SK-N-SH treated with all-trans-retinoic acid at 6 μM for 48 hours (cell line): ENCODE results near the gene CABLES1.

ENCODE experiments used
- ATAC-seq: fragments of 200-7000 bp; cut with Tn5 transposase; 3 replicates; pipeline ENCODE4 v1.9.1; 2020; ENCODE audit warnings: mild to moderate bottlenecking, moderate library complexity
- ARNTL ChIP-seq: fragments of 450-650 bp; formaldehyde crosslinking; IDR thresholded peaks from 2 replicates; pipeline ENCODE4 v1.5.0; 2020; ENCODE audit warnings: low read depth, mild to moderate bottlenecking, moderate library complexity, borderline replicate concordance
- CSDC2 ChIP-seq: fragments of 250-450 bp; sonication (Bioruptor Pico); IDR thresholded peaks from 2 replicates; pipeline ENCODE4 v1.5.0; 2020; ENCODE audit warnings: mild to moderate bottlenecking, moderate library complexity
- ESRRG ChIP-seq: fragments of 250-450 bp; sonication (Bioruptor Pico); IDR thresholded peaks from 2 replicates; pipeline ENCODE4 v1.6.1; 2021; ENCODE audit warnings: mild to moderate bottlenecking
- GLIS3 ChIP-seq: fragments of 250-450 bp; sonication (Bioruptor Pico); IDR thresholded peaks from 2 replicates; pipeline ENCODE4 v1.5.0; 2020; ENCODE audit warnings: mild to moderate bottlenecking, moderate library complexity
- ISL1 ChIP-seq: fragments of 250-450 bp; sonication (Bioruptor Pico); IDR thresholded peaks from 2 replicates; pipeline ENCODE4 v2.1.2; 2022; ENCODE audit warnings: mild to moderate bottlenecking, moderate library complexity
- OSR1 ChIP-seq: fragments of 250-450 bp; sonication (Bioruptor Pico); IDR thresholded peaks from 2 replicates; pipeline ENCODE4 v1.8.0; 2022; ENCODE audit warnings: moderate library complexity, mild to moderate bottlenecking, inconsistent platforms
- PATZ1 ChIP-seq: fragments of 250-450 bp; sonication (Bioruptor Pico); IDR thresholded peaks from 2 replicates; pipeline ENCODE4 v1.8.0; 2020; ENCODE audit warnings: mild to moderate bottlenecking, moderate library complexity, borderline replicate concordance
- PPARA ChIP-seq: fragments of 250-450 bp; sonication (Bioruptor Pico); IDR thresholded peaks from 2 replicates; pipeline ENCODE4 v1.5.0; 2020; ENCODE audit warnings: mild to moderate bottlenecking, borderline replicate concordance
- RARB ChIP-seq: fragments of 250-450 bp; sonication (Bioruptor Pico); IDR thresholded peaks from 2 replicates; pipeline ENCODE4 v1.8.0; 2021; ENCODE audit warnings: mild to moderate bottlenecking, moderate library complexity
- TCF4 ChIP-seq: fragments of 250-450 bp; sonication (Bioruptor Pico); IDR thresholded peaks from 2 replicates; pipeline ENCODE4 v1.8.0; 2021; ENCODE audit warnings: mild to moderate bottlenecking, moderate library complexity, borderline replicate concordance
- TOX ChIP-seq: fragments of 250-450 bp; sonication (Bioruptor Pico); IDR thresholded peaks from 2 replicates; pipeline ENCODE4 v1.8.0; 2021; ENCODE audit warnings: mild to moderate bottlenecking, moderate library complexity, borderline replicate concordance
- ZC3H10 ChIP-seq: fragments of 250-450 bp; sonication (Bioruptor Pico); IDR thresholded peaks from 2 replicates; pipeline ENCODE4 v1.5.1; 2021; ENCODE audit warnings: mild to moderate bottlenecking, moderate library complexity
- ZFP3 ChIP-seq: fragments of 250-450 bp; sonication (Bioruptor Pico); IDR thresholded peaks from 2 replicates; pipeline ENCODE4 v1.5.0; 2020; ENCODE audit warnings: mild to moderate bottlenecking, moderate library complexity
- ZFP30 ChIP-seq: fragments of 450-650 bp; formaldehyde crosslinking; IDR thresholded peaks from 2 replicates; pipeline ENCODE4 v1.5.0; 2022; ENCODE audit warnings: mild to moderate bottlenecking, moderate library complexity
- ZNF565 ChIP-seq: fragments of 450-650 bp; formaldehyde crosslinking; conservative IDR thresholded peaks from 2 replicates; pipeline ENCODE4 v1.5.0; 2020; ENCODE audit warnings: low read depth, mild to moderate bottlenecking, moderate library complexity
- ZNF8 ChIP-seq: fragments of 450-650 bp; formaldehyde crosslinking; IDR thresholded peaks from 2 replicates; pipeline ENCODE4 v1.5.0; 2020; ENCODE audit warnings: mild to moderate bottlenecking, moderate library complexity
- TF ChIP-seq, protein P1 (sequence below): fragments of 250-450 bp; sonication (Bioruptor Pico); IDR thresholded peaks from 2 replicates; pipeline ENCODE4 v1.5.1; 2020; ENCODE audit warnings: low read depth, mild to moderate bottlenecking, moderate library complexity
- TF ChIP-seq, protein P2 (sequence below): fragments of 250-450 bp; sonication (Bioruptor Pico); IDR thresholded peaks from 2 replicates; pipeline ENCODE4 v1.8.0; 2021; ENCODE audit warnings: low read depth, mild to moderate bottlenecking, moderate library complexity, borderline replicate concordance
- TF ChIP-seq, protein P3 (sequence below): fragments of 250-450 bp; sonication (Bioruptor Pico); IDR thresholded peaks from 2 replicates; pipeline ENCODE4 v1.5.1; 2021; ENCODE audit warnings: mild to moderate bottlenecking, moderate library complexity
- TF ChIP-seq, protein P4 (sequence below): fragments of 250-450 bp; sonication (Bioruptor Pico); IDR thresholded peaks from 2 replicates; pipeline ENCODE4 v1.5.0; 2020; ENCODE audit warnings: mild to moderate bottlenecking, moderate library complexity

Gene CABLES1

GRCh38 chr18:23228102-23229061, 93.1 kb downstream of the CABLES1 start (continued):
- TF ChIP-seq ZC3H10, result no peak
- TF ChIP-seq, protein P1, sequence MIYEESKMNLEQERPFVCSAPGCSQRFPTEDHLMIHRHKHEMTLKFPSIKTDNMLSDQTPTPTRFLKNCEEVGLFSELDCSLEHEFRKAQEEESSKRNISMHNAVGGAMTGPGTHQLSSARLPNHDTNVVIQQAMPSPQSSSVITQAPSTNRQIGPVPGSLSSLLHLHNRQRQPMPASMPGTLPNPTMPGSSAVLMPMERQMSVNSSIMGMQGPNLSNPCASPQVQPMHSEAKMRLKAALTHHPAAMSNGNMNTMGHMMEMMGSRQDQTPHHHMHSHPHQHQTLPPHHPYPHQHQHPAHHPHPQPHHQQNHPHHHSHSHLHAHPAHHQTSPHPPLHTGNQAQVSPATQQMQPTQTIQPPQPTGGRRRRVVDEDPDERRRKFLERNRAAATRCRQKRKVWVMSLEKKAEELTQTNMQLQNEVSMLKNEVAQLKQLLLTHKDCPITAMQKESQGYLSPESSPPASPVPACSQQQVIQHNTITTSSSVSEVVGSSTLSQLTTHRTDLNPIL (CRISPR knock-in tag), result no peak

GRCh38 chr18:23229472-23229871, 94.2 kb downstream of the CABLES1 start:
- ATAC-seq, result no peak
- TF ChIP-seq ZC3H10 (no peak), PPARA (CRISPR knock-in tag) (no peak), OSR1 (no peak), ZNF8 (CRISPR knock-in tag) (no peak), TOX (CRISPR knock-in tag) (no peak), ARNTL (CRISPR knock-in tag) (no peak), CSDC2 (CRISPR knock-in tag) (no peak), RARB (CRISPR knock-in tag) (no peak), ESRRG (no peak), GLIS3 (CRISPR knock-in tag) (no peak), TCF4 (CRISPR knock-in tag) (no peak), ZNF565 (CRISPR knock-in tag) (no peak), ISL1 (CRISPR knock-in tag) (no peak), ZFP30 (CRISPR knock-in tag) (no peak), ZFP3 (no peak), PATZ1 (CRISPR knock-in tag) (no peak)
- TF ChIP-seq, protein P2, sequence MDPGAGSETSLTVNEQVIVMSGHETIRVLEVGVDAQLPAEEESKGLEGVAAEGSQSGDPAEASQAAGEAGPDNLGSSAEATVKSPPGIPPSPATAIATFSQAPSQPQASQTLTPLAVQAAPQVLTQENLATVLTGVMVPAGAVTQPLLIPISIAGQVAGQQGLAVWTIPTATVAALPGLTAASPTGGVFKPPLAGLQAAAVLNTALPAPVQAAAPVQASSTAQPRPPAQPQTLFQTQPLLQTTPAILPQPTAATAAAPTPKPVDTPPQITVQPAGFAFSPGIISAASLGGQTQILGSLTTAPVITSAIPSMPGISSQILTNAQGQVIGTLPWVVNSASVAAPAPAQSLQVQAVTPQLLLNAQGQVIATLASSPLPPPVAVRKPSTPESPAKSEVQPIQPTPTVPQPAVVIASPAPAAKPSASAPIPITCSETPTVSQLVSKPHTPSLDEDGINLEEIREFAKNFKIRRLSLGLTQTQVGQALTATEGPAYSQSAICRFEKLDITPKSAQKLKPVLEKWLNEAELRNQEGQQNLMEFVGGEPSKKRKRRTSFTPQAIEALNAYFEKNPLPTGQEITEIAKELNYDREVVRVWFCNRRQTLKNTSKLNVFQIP (CRISPR knock-in tag), result no peak
- TF ChIP-seq, protein P3, sequence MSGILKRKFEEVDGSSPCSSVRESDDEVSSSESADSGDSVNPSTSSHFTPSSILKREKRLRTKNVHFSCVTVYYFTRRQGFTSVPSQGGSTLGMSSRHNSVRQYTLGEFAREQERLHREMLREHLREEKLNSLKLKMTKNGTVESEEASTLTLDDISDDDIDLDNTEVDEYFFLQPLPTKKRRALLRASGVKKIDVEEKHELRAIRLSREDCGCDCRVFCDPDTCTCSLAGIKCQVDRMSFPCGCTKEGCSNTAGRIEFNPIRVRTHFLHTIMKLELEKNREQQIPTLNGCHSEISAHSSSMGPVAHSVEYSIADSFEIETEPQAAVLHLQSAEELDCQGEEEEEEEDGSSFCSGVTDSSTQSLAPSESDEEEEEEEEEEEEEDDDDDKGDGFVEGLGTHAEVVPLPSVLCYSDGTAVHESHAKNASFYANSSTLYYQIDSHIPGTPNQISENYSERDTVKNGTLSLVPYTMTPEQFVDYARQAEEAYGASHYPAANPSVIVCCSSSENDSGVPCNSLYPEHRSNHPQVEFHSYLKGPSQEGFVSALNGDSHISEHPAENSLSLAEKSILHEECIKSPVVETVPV (CRISPR knock-in tag), result no peak
- TF ChIP-seq, protein P4, sequence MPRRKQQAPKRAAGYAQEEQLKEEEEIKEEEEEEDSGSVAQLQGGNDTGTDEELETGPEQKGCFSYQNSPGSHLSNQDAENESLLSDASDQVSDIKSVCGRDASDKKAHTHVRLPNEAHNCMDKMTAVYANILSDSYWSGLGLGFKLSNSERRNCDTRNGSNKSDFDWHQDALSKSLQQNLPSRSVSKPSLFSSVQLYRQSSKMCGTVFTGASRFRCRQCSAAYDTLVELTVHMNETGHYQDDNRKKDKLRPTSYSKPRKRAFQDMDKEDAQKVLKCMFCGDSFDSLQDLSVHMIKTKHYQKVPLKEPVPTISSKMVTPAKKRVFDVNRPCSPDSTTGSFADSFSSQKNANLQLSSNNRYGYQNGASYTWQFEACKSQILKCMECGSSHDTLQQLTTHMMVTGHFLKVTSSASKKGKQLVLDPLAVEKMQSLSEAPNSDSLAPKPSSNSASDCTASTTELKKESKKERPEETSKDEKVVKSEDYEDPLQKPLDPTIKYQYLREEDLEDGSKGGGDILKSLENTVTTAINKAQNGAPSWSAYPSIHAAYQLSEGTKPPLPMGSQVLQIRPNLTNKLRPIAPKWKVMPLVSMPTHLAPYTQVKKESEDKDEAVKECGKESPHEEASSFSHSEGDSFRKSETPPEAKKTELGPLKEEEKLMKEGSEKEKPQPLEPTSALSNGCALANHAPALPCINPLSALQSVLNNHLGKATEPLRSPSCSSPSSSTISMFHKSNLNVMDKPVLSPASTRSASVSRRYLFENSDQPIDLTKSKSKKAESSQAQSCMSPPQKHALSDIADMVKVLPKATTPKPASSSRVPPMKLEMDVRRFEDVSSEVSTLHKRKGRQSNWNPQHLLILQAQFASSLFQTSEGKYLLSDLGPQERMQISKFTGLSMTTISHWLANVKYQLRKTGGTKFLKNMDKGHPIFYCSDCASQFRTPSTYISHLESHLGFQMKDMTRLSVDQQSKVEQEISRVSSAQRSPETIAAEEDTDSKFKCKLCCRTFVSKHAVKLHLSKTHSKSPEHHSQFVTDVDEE (CRISPR knock-in tag), result no peak
- TF ChIP-seq, protein P1 (CRISPR knock-in tag), result no peak
